ENCODE data around the gene KLK7.

GRCh38 chr19:50998061-50998460, 14.3 kb upstream of the KLK7 start:
- TF ChIP-seq CTCF (IDR thresholded peaks at IDR 0.05): no peak
- TF ChIP-seq POLR2A (IDR thresholded peaks at IDR 0.05): no peak
